GM21717 (cell line): ENCODE data around the gene IMPACT.

ENCODE experiments used
- ATAC-seq: cut with Tn5 transposase; IDR thresholded peaks from one replicate; pipeline ENCODE4 v1.9.1; 2021; ENCODE audit warnings: mild to moderate bottlenecking, moderate library complexity; ENCODE audit not compliant: unreplicated experiment

The IMPACT gene

DNA sequence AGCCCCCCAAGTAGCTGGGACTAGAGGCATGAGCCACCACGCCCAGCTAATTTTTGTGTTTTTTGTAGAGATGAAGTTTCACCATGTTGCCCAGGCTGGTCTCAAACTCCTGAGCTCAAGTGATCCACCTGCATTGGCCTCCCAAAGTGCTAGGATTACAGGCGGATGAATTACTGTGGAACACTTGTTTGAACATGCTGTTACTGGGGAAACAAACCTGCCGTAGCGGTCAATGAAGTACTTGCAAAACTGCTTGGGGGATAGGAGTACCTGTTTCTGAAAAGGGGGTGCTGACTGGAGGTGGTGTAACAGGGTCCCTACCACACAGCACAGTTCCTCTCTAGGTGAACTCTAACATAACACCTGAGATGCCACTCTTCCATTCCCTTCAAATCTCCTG, 5.9 kb upstream of the IMPACT start:
- no peak for ATAC-seq

DNA sequence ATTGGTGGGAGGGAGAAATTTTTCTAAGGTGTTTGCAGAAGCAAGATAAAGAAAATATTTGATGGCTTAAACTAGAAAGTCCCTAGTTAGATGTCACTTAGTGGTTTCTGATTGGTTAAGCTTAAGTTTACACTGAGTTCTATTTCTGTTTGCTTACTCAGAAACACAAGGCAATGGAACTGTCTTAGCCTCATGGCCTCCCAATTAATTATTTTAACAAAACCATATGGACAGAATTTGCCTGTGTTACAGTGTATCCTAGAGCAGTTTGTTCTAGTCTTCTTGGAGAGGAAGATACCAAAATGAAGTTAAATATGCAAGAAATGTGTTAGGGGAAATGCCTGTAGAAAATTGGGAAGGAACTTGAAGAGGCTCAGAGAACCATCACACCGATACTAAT, 4.6 kb upstream of the IMPACT start:
- ATAC-seq, result no peak

DNA sequence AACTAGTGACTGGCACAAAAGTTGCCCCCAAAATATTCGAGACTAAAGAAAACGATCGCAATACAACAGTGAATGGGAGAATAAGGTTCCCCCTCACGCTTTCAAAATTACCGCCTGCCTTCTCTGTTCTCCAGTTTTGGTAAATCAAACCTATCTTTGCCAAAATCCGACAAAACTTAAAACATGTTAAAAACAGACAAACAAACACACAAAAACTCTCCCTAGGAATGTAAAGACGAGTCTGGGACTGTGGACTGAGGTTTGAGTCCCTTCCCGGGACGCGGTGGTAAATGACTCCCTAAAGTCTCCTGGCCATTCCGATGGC, 435 bp upstream of the IMPACT start:
- ATAC-seq, result no peak

DNA sequence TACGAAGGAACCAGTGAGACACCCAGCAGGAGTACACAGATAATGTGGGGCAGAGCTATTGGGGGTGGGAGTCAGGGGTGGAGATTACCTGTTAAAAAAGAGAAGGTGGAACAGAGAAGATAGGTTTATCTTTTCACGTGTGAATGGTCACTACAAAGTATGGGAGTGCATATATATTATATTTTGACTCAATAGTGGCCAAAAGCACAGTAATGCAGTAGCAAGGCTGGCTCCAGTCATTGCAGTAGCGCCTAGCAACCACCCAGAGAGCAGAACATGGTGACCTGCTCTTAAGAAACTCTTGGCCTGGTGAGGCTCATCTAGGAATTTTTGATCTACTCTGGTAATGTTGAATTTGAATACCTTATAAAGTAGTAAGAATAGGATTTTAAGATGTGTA, 1.0 kb downstream of the IMPACT start:
- no peak for ATAC-seq

DNA sequence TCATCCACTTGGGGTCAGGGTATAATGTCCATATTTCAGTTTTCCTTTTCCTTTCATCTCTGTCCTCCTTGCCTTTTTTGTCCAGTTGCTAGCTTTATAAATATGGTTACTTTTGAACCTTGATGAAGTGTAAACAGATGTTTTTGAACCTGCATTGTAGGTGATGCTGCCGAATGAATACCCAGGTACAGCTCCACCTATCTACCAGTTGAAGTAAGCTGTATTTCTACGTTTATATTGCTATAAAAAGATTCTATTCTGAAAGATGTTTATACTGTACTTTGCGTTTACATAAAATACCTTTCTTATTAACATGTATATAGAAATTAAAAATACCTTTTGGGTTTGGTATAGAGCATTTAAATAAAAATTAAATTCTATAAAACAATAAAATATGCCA, 2.2 kb downstream of the IMPACT start:
- ATAC-seq, result no peak

DNA sequence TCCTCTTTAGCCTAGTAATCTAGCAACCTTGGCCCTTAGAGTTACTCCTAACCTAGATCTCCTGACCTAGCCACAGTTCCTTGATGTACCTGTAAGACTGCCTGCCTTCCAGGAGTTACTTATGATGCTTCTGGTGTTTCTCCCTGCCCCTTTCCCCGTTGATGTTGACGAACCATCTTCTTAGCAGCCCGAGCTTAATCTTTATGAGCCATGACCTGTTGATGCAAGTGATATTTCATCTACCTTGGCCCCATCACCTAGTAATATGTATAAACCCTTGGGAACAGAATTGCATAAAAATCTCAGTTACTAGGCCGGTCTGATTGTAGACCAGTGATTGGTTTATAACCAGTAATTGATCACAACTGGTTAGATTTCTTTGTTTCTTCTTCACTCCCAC, 2.7 kb downstream of the IMPACT start:
- ATAC-seq, result no peak

DNA sequence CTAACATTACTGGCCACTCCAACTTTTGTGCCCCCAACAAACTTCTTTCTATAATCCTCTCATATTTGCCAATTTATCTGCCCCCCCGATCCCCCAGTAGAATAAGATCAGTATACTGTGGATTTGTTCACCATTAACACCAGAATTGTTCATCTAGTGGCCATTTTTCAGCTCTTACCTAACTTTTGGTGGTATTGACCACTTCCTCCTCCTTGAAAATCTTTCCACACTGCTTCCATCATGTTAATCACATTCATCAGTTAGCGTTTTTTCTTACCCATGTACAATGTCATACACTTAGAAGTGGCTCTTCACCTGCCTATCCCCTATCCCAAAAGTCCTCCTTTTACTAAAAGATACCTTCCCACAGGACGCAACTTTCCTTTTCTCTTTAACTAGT, 6.1 kb downstream of the IMPACT start:
- ATAC-seq, result no peak

DNA sequence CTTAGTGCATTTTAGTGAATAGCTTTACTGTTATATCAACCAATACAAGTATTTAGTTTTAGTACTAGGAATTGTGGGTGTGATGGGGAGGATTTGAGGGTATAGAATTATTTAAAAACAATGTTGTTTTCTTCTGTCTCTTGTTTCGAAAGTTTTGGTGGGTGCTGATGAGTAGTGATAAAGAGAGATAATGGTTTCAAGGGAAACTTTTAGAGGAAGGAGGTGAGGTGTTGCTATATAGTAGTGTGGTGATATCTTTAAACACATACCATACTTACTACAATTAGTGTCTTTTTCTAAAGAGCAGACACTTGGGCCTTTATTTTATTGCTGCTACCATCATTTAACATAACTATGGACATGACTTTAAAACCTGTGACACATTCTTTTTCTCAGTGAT, 10.5 kb downstream of the IMPACT start:
- no peak for ATAC-seq

DNA sequence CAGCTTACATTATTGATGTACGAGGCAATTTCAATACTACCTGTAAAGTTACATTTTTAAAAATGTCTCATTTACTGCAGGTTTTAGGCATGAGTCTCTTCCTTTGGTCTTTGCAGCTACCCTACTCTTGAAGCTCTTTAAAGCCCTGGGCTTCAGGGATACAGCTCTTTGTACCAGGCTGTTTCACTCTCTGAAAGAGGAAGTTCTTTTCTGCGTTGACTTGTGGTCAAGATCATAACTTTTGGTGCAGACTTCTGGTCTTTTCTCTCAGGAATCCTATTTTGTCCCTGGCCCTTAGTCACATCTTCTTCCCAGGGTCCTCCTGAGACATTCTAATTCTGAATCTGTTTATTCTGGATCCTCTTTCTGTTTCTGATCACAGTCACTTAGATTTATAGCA, 17.4 kb downstream of the IMPACT start:
- ATAC-seq, result no peak

DNA sequence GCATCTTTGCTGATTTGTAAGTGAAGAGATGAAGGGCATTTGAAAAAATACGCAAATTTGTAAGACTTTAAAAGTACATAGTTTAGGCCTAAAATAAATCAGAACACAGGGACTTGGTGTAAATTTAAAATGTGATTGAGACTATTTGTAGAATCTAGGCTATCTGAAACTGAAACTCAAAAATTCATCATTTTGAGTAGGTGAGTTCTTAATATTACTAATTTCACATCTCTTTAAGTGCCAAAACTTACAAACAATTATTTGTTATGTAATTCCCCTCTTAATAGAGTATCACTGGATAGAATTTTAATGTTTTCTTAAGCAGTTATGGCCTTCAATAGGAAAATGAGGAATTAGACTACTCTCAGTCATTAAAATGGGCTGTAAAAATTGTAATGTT, 20.0 kb downstream of the IMPACT start:
- ATAC-seq, result peak; percentile 53

DNA sequence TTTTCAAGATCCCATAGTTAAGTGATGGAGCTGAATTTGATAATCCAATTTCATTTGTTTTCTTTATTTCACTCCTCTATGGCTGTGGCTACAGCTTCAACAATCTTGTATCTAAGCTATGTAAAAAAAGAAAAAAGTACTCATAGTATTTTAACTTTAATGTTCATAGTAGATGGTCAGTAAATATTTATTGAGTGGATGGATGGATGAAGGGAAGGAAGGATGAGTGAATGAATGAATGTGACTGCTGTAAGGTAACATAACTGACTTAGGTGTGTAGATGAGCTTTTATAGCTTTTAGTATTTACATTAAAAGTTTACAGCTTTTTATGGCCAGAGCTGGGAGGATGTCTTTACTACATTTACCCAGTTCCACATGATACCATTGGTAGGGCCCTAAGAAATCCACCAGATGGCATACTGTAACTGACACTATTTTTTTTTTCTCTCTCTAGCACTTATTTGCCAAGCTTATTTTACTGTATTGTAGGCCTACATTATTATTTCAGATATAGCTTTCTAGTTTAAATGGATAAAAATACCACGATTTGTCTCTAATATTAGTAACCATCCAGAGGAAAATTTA, 20.6 kb downstream of the IMPACT start:
- ATAC-seq, result no peak

DNA sequence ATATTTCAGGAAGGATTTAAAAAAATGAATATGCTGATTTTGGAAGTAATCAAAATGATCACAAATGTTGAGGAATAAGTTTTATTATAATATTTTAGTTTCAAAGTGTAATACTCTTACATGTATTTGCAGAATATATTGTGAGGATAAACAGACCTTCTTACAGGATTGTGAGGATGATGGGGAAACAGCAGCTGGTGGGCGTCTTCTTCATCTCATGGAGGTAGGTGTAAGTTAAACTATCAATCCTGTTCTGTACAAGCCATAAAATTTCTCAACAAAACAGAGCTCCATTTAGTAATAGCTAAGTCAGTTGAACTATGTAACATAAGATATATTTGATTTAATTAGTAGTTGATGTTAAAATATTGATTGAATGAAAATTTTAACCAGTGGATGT, 21.5 kb downstream of the IMPACT start:
- ATAC-seq, result no peak

DNA sequence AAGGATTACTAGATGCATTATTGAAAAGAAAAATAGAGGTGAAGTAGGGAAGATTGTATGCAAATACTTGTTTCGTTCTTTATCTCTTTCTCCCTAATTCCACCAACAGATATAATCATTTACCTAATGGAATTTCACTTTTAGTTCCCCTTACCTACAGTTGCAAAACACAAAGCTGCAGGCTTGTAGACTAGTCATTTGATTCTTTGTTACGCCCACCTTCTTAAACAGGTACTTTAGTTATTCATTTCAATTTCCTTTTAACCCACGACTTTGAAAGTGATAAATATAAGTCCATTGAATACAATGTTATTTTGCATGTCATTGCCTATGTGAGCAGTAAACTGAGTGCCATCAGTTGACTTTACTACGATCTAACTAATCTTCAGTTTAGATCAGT, 30.1 kb downstream of the IMPACT start:
- ATAC-seq, result peak; percentile 86

DNA sequence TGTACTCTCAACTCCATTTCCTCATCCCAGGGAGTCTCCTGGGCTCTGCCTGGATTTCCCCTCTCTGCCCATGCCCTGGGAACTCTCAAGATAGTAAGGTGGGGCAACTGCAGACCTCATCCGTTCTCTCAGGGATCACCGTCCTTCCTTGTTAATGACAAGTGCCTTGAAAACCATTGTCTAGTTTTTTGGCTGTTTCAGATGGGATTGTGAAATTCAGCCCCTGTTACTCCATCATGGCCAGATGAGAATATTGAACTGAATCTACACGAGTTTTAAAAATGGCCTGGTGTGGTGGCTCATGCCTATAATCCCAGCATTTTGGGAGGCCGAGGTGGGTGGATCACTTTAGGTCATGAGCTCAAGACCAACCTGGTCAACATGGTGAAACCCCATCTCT, 33.3 kb downstream of the IMPACT start:
- ATAC-seq, result no peak

DNA sequence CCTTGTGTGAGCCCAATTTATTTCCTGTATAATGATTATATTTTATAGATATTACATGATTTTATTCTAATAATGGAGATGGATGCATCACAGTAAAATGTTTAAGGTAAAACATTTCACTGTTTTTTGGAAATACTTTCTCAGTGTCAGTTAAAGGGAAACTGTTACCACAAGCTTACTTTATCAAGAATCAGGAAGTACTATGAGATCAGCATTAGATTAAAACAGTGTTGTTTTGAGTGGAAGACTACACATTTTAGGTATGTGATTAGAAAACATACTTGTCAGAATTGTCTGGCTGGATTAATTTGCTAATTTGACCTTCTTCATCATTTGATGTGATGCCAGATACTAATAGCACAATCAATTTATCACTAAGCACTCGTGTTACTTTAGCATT, 33.9 kb downstream of the IMPACT start, which contains the start of gene HRH4:
Gene HRH4, plus strand, starts transcription at position 250 of the 400 bp plus-strand sequence. Its CDS starts 92 bp downstream, at position 342.
- ATAC-seq, result no peak

DNA sequence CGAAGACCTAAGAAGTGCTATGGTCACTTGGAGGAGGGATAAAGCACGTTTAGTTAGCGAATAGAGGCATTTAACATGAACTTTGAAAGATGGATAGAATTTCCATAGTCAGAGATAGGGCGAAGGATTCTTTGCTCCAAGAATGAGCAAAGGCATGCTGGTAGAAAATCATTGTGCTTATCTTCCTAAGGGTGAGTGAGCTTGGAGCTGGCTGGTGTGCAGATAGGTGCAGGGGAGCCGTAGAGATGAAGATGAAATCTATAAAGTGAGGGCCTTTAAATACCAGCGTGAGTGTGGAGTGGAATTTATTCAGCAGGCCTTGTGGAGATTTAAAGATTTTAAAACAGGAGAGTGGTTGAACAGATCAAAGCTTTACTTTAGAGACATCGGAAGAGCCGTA, 35.5 kb downstream of the IMPACT start:
- no peak for ATAC-seq

DNA sequence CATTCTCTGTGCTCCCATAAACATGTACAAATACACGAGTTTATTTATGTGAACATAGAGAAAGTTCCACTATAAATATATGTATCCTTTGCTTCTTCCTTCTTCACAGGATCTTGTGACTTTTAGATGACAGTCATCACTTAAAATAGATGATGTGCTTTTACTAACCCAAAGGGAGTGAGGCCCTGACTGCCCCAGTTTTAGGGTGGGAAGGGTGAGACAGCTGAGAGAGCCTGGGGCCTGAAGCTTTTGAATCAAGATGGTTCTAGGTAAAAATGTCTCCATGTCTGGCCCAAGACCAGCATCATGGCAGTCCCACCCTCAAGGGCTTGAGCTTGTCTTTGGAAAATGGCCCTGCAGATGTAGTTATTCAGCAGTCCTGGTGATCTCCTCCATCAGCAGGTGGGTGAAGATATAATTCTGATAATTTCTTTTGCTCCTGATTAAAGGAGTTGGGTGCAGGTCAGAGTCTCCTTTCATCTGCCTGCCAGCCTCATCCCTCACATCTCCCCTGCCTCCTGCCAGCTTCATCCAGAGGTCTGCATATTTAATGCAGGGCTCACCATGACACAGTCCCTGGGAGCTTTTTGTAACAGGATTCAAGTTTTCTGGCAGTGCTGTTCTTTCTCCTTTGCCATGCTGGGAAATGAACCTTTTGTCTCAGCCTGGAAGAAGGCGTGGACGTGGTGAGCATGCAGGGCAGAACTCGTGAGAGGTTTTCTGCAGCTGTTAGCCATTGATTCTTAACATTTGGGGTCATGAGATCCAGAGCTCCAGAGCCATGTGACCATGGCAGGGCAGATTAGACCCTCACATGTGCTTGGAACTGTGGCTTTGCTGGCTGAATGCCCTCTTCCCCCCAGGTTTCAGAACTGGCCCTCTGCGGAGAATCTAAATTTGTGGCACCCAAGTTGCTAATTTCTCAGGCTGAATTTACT, 36.6 kb downstream of the IMPACT start:
- no peak for ATAC-seq

DNA sequence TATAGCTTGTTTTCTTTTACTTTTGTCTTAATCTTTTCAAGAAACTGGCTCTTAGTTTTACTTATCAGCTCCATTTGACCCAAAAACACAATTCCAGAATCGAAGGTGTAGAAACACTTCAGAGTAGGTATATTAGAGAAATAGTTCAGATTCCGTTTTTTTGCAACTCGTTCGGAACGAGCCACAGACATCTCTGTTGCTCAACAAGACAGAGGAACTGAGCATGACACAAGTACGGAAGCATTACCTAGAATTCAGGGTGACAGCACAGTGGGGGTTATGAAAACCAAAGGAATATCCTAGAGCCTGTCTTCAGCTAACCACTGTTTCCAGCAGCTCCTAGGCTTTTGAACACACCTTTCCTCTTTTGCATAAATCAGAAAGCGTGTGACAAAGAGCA, 39.0 kb downstream of the IMPACT start:
- no peak for ATAC-seq

DNA sequence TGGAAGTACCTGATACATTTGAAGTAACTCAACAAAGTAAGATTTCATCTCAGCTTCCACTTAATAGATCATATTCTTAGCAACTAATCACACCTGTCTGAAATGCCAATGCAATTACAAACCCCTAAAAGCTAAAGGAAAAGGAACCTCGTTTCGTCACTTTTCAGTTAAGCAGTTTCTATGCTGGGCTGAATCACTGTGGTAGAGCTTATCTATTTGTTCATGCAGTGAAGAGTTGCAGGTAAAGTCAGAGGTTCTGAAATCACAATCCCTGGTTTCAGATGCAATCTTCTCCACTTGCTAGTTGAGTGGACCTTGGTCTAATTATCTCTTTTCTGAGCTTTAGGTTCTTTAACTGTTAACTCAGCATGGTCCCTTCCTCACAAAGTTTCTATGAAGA, 40.3 kb downstream of the IMPACT start:
- no peak for ATAC-seq

DNA sequence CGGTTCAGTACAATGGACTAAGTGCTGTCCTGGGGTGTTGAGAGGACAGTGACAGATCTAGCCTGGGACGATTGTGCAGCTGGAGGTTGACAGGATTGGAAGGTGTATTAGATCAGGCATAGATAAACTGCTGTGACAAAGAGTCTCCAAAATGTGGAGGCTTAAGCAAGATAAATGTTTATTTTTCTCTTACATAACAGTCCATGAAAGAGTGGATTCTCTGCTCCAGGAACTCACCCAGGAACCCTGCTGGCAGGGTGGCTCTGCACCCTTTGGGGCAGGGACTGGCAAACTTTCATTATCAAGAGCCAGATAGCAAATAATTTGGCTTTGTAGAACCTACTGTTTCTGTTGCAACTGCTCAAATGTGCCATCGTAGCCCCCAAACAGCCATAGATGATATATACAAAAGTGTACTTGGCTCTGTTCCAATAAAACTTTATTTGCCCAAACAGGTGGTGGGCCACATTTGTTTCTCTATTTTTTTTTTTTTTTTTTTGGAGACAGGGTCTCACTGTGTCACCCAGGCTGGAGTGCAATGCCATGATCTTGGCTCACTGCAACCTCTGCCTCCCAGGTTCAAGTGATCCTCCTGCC, 43.6 kb downstream of the IMPACT start:
- no peak for ATAC-seq

DNA sequence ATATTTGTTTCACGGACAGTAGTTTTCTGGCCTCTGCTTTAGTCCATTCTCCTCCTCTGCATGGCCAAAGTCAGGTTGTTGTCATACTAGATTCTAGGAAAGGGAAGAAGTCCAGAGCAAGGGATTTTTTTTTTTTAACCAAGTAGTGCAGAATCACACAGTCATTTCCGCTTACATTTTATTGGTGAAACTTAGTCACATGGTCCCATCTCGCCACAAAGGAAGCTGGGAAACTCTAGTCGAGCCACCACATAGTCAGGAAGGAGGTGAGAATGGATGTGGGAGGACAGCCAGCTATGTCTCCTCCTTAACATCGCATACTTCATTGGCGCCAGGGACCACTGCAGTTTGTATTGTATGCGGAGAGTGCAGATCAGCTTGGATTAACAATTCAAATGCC, 44.3 kb downstream of the IMPACT start:
- ATAC-seq, result no peak

DNA sequence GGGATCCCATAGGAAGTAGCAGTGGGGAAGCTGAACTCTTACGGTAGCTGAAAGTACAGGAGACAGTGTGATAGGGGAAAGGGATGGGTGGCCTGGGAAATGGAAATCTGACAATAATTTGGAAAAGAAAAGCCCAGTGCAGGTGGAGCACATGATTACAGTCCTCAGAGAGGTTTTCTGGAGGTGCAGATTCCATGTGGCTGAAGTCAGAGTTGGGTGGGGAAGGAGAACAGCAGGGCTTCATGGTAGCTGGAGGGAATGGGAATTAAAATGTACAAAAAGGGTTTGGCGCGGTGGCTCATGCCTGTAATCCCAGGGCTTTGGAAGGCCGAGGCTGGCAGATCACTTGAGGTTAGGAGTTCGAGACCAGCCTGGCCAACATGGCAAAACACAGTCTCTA, 46.1 kb downstream of the IMPACT start:
- ATAC-seq, result no peak
